Astrocyte (in vitro differentiated cells and primary cell): ENCODE data around the gene IKZF2. TPM values are rescaled to one million over a fixed set of nuclear protein-coding genes. Genes with fewer than 3 reads are reported as not detected.

ENCODE experiments used
- DNase-seq: peaks from one replicate; pipeline ENCODE4 v3.0.0-alpha.2; 2010; ENCODE audit warnings: low read depth
- FAIRE-seq: peaks from 2 replicates; lab custom pipeline; 2011; peaks lifted over from hg19 to GRCh38; lab: Jason Lieb, UNC
- H2AFZ ChIP-seq: 2 replicates; pipeline ENCODE4 v1.6.0; 2012; ENCODE audit warnings: low read depth, low read length, inconsistent platforms
- H3K27ac ChIP-seq: 2 replicates; pipeline ENCODE4 v1.5.1; 2011; ENCODE audit warnings: low read depth, low read length, inconsistent platforms
- H3K27me3 ChIP-seq: 2 replicates; pipeline ENCODE4 v1.6.0; 2011; ENCODE audit warnings: low read length, inconsistent platforms; ENCODE audit not compliant: insufficient read depth
- H3K36me3 ChIP-seq: 2 replicates; pipeline ENCODE4 v1.5.1; 2011; ENCODE audit warnings: low read length, inconsistent platforms; ENCODE audit not compliant: insufficient read depth
- H3K4me1 ChIP-seq: 2 replicates; pipeline ENCODE4 v1.5.1; 2011; ENCODE audit warnings: low read length, inconsistent platforms; ENCODE audit not compliant: insufficient read depth
- H3K4me2 ChIP-seq: 2 replicates; pipeline ENCODE4 v1.6.0; 2012; ENCODE audit warnings: low read length, inconsistent platforms
- H3K4me3 ChIP-seq: 2 replicates; pipeline ENCODE4 v1.5.1; 2011; ENCODE audit warnings: low read depth, mild to moderate bottlenecking, low read length, inconsistent platforms; ENCODE audit not compliant: insufficient read depth
- H3K79me2 ChIP-seq: 2 replicates; pipeline ENCODE4 v1.6.0; 2012; ENCODE audit warnings: mild to moderate bottlenecking, low read length, inconsistent platforms; ENCODE audit not compliant: insufficient read depth
- H3K9ac ChIP-seq: 2 replicates; pipeline ENCODE4 v1.6.0; 2012; ENCODE audit warnings: mild to moderate bottlenecking, low read length, inconsistent platforms
- H3K9me3 ChIP-seq: 2 replicates; pipeline ENCODE4 v1.5.1; 2012; ENCODE audit warnings: low read depth, mild to moderate bottlenecking, low read length, inconsistent platforms; ENCODE audit not compliant: insufficient read depth
- H4K20me1 ChIP-seq: 2 replicates; pipeline ENCODE4 v1.6.0; 2012; ENCODE audit warnings: low read length, inconsistent platforms; ENCODE audit not compliant: insufficient read depth
- H3K27ac Mint-ChIP-seq: one replicate; pipeline ENCODE4 v1.8.0; 2021; ENCODE audit warnings: mild to moderate bottlenecking, mixed read lengths; ENCODE audit not compliant: unreplicated experiment
- H3K27me3 Mint-ChIP-seq: one replicate; pipeline ENCODE4 v1.8.0; 2021; ENCODE audit warnings: low read depth, mixed read lengths; ENCODE audit not compliant: unreplicated experiment
- H3K36me3 Mint-ChIP-seq: one replicate; pipeline ENCODE4 v1.8.0; 2021; ENCODE audit warnings: low read depth, mixed read lengths; ENCODE audit not compliant: unreplicated experiment
- H3K4me1 Mint-ChIP-seq: one replicate; pipeline ENCODE4 v1.8.0; 2021; ENCODE audit warnings: low read depth, mixed read lengths; ENCODE audit not compliant: unreplicated experiment
- H3K4me3 Mint-ChIP-seq: one replicate; pipeline ENCODE4 v1.8.0; 2021; ENCODE audit warnings: mild to moderate bottlenecking, moderate library complexity, mixed read lengths; ENCODE audit not compliant: unreplicated experiment
- H3K9me3 Mint-ChIP-seq: one replicate; pipeline ENCODE4 v1.8.0; 2021; ENCODE audit warnings: mild to moderate bottlenecking, mixed read lengths; ENCODE audit not compliant: unreplicated experiment
- EZH2 ChIP-seq: IDR thresholded peaks from 2 replicates; pipeline ENCODE4 v1.6.1; 2012; ENCODE audit warnings: mild to moderate bottlenecking, low read length, inconsistent platforms; ENCODE audit not compliant: insufficient read depth
- total RNA-seq: library from RNA; stranded (reverse); gene quantifications from 2 replicates; pipeline ENCODE4 v1.2.1, GENCODE V29; 2021
- TF ChIP-seq, protein P1 (sequence below): IDR thresholded peaks from 2 replicates; pipeline ENCODE4 v1.5.1; 2011; ENCODE audit warnings: low read depth, mild to moderate bottlenecking, inconsistent platforms, low read length, moderate library complexity; ENCODE audit not compliant: insufficient read depth

IKZF2 gene
- total RNA-seq, 1 donor from 2014 or later, result 15.5 TPM

DNA sequence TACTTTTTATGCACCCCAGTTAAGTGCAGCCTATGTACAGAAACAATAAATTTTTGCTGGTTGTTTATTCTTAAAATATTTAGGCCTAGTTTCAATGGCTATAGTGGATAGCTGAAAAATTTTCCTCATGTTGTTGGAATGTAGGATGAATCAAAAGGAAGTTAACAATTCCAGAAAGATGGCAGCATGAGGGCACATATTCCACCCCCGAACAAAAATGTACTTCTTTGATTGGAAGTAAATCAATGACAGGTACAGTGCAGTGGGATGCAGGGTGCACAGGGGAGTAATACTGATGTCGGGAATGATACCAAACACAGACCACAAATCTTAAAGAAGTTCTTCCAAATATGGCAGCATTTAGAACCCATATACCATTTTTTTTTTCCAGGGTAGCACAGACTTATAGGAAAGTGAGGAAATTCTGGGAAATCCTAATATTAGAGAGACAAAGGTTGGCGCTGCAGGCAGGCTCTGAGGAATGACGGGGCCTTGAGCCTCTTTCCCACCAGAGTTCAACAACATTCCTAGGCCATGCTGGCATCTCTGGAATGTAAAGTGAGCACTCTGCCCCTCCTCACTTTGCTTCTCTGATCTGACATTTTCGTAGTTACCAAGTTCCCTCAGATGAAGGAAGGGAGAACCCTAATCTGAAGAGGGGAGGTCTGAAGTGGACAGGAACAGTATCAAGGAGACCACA lies 36.6 kb upstream of the IKZF2 start:
- Mint-ChIP-seq H3K27ac (peak overlapping the region; percentile 96), H3K4me3 (peak overlapping the region; percentile 70), H3K4me1 (peaks cover 34% of the 10 kb centered on the region), H3K27me3 (no peaks in the 10 kb centered on the region), H3K36me3 (no peaks in the 10 kb centered on the region), H3K9me3 (peaks cover 2% of the 10 kb centered on the region)
- Histone ChIP-seq H3K4me3 (no peak overlapping the region), H3K79me2 (no peaks in the 10 kb centered on the region), H3K27ac (peak overlapping the region; percentile 35), H3K4me1 (peaks cover 23% of the 10 kb centered on the region), H3K9ac (no peak overlapping the region), H2AFZ (peak overlapping the region; percentile 63), H4K20me1 (no peaks in the 10 kb centered on the region), H3K9me3 (no peaks in the 10 kb centered on the region), H3K27me3 (no peaks in the 10 kb centered on the region), H3K36me3 (no peaks in the 10 kb centered on the region), H3K4me2 (peak overlapping the region; percentile 60)
- peak; percentile 45 for FAIRE-seq
- TF ChIP-seq EZH2, result no peak
- TF ChIP-seq, protein P1, sequence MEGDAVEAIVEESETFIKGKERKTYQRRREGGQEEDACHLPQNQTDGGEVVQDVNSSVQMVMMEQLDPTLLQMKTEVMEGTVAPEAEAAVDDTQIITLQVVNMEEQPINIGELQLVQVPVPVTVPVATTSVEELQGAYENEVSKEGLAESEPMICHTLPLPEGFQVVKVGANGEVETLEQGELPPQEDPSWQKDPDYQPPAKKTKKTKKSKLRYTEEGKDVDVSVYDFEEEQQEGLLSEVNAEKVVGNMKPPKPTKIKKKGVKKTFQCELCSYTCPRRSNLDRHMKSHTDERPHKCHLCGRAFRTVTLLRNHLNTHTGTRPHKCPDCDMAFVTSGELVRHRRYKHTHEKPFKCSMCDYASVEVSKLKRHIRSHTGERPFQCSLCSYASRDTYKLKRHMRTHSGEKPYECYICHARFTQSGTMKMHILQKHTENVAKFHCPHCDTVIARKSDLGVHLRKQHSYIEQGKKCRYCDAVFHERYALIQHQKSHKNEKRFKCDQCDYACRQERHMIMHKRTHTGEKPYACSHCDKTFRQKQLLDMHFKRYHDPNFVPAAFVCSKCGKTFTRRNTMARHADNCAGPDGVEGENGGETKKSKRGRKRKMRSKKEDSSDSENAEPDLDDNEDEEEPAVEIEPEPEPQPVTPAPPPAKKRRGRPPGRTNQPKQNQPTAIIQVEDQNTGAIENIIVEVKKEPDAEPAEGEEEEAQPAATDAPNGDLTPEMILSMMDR, result no peak
- DNase-seq, result peak; percentile 68

DNA sequence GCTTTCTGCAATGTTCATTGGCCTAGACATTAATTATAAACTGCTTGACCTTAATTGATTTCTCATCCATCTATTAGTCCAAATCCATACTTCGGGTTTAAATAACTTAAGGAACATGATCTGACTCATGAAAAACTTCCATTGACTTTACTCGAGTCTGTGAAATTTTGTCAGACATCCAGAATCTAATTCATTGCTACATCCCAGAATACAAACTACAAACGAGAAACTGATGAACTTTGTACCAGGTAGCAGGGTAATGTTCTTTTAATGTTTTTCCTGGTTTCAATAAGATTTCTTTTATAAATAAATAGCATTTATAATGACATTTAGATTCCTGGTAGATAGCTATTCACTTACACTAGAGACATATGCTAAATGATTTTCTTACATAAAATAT lies 36.0 kb upstream of the IKZF2 start:
- Histone ChIP-seq H3K9me3 (no peaks in the 10 kb centered on the region), H4K20me1 (no peaks in the 10 kb centered on the region), H3K4me1 (peaks cover 23% of the 10 kb centered on the region), H3K27me3 (no peaks in the 10 kb centered on the region), H3K9ac (no peak overlapping the region), H3K79me2 (no peaks in the 10 kb centered on the region), H3K4me3 (no peak overlapping the region), H3K27ac (no peak overlapping the region), H3K36me3 (no peaks in the 10 kb centered on the region), H3K4me2 (peak overlapping the region; percentile 16), H2AFZ (no peak overlapping the region)
- Mint-ChIP-seq H3K27me3 (no peaks in the 10 kb centered on the region), H3K4me1 (peaks cover 34% of the 10 kb centered on the region), H3K36me3 (no peaks in the 10 kb centered on the region), H3K27ac (peak overlapping the region; percentile 70), H3K4me3 (no peak overlapping the region), H3K9me3 (peaks cover 2% of the 10 kb centered on the region)
- TF ChIP-seq, protein P1, result no peak
- TF ChIP-seq EZH2, result no peak
- DNase-seq, result no peak
- FAIRE-seq, result no peak
